Coronary artery (tissue), 2 donors: ENCODE data around the gene ZNF350.
"Not testable (repeated sequence)": the region's sequence is repeated elsewhere in the genome, so short reads cannot be mapped to it uniquely, and the experiment has no call there.

ENCODE experiments used
- DNase-seq: peaks from one replicate; pipeline ENCODE4 v3.0.0-alpha.2; 2017; ENCODE audit warnings: low spot score
- H3K27ac ChIP-seq, 2 donors: fragments of 200-600 bp; sonication (generic); one replicate each; pipeline ENCODE4 v1.5.1; 2016 to 2019
- H3K4me3 ChIP-seq: fragments of 200-600 bp; sonication (generic); 2 replicates; pipeline ENCODE4 v1.5.1; 2016; ENCODE audit warnings: mild to moderate bottlenecking, moderate library complexity
- TF ChIP-seq, protein P1 (sequence below): fragments of 200-600 bp; sonication (generic); IDR thresholded peaks from one replicate; pipeline ENCODE4 v1.5.1; 2019; ENCODE audit warnings: antibody characterized with exemption

The ZNF350 gene

GRCh38 chr19:52020506-52020905, 33.9 kb upstream of the ZNF350 start:
- Histone ChIP-seq H3K27ac (no peak overlapping the region), H3K4me3 (no peak overlapping the region)
- no peak for DNase-seq
- TF ChIP-seq, protein P1, sequence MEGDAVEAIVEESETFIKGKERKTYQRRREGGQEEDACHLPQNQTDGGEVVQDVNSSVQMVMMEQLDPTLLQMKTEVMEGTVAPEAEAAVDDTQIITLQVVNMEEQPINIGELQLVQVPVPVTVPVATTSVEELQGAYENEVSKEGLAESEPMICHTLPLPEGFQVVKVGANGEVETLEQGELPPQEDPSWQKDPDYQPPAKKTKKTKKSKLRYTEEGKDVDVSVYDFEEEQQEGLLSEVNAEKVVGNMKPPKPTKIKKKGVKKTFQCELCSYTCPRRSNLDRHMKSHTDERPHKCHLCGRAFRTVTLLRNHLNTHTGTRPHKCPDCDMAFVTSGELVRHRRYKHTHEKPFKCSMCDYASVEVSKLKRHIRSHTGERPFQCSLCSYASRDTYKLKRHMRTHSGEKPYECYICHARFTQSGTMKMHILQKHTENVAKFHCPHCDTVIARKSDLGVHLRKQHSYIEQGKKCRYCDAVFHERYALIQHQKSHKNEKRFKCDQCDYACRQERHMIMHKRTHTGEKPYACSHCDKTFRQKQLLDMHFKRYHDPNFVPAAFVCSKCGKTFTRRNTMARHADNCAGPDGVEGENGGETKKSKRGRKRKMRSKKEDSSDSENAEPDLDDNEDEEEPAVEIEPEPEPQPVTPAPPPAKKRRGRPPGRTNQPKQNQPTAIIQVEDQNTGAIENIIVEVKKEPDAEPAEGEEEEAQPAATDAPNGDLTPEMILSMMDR, result no peak

GRCh38 chr19:52010674-52011073, 24.0 kb upstream of the ZNF350 start:
- no peak for DNase-seq
- no peak overlapping the region for H3K4me3 ChIP-seq
- no peak overlapping the region for H3K27ac ChIP-seq
- TF ChIP-seq, protein P1, result no peak

- peak; percentile 91 for DNase-seq
- H3K27ac ChIP-seq, result peak within 1 kb of the TSS; percentile 75 to 90
- peak within 1 kb of the TSS; percentile 71 for H3K4me3 ChIP-seq
- TF ChIP-seq, protein P1, result no peak
These were observed 21.3 kb upstream of the ZNF350 start, which contains the start of gene ZNF615 for GRCh38 chr19:52007806-52008557. TSS of gene ZNF615 (minus strand) at chr19:52008211. CDS start at chr19:52003711, 4,500 bp downstream.

GRCh38 chr19:52007451-52007805, 20.8 kb upstream of the ZNF350 start:
- Histone ChIP-seq H3K4me3 (peak overlapping the region; percentile 71), H3K27ac (peak overlapping the region; percentile 75 to 90)
- TF ChIP-seq, protein P1, result no peak
- DNase-seq, result no peak

DNA sequence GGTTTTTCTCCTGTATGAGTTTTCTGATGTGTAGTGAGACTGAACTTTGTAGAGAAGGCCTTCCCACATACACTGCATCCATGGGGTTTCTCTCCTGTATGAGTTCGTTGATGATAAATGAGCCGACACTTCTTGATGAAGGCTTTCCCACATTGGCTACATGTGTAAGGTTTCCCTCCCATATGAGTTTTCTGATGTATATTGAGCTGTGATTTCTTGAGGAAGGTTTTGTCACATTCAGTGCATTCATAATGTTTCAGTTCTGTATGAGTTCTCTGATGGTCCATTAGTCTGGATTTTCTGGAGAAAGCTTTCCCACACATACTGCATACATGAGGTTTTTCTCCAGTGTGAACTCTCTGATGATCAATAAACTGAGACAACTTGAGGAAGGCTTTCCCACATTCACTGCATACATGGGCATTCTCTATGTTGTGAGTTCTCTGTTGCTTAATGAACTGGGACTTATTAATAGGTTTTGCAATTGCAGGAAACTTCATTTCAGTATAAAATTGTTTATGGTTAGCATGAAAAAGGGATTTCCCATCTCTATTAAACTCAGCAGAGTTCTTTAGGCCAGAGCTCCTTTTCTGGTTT, 7.5 kb upstream of the ZNF350 start:
- TF ChIP-seq, protein P1, result no peak
- Histone ChIP-seq H3K27ac (no peak overlapping the region), H3K4me3 (peak overlapping the region; percentile 46)
- DNase-seq, result no peak

- Histone ChIP-seq H3K27ac (no peak overlapping the region), H3K4me3 (peak overlapping the region; percentile 46)
- DNase-seq, result no peak
- TF ChIP-seq, protein P1, result no peak
These were observed 6.8 kb upstream of the ZNF350 start for GRCh38 chr19:51993422-51993821.

- DNase-seq, result no peak
- TF ChIP-seq, protein P1, result no peak
- Histone ChIP-seq H3K4me3 (no peak overlapping the region), H3K27ac (no peak overlapping the region)
These were observed 3.3 kb downstream of the ZNF350 start for GRCh38 chr19:51983361-51983760.

GRCh38 chr19:51980926-51981325, 5.7 kb downstream of the ZNF350 start:
- DNase-seq, H3K27ac ChIP-seq, H3K4me3 ChIP-seq: not testable (repeated sequence)
